Tibial artery (tissue), 4 donors: Measurements from ENCODE around the gene TMED7.

Experiments used
- DNase-seq, 2 donors: peaks; one replicate each; pipeline ENCODE4 v3.0.0-alpha.2; 2019
- H3K27ac ChIP-seq, 2 donors: fragments of 200-600 bp; sonication (generic) in 1 of 2; 1 replicate in 1 of 2; 2 replicates in 1 of 2; pipeline ENCODE4 v1.5.1; 2018 to 2019; ENCODE audit warnings: mild to moderate bottlenecking in 1 of 2
- H3K27me3 ChIP-seq, 2 donors: fragments of 200-600 bp; sonication (generic) in 1 of 2; one replicate each; pipeline versions ENCODE4 v1.5.1 to v1.6.0; 2016 to 2019
- H3K36me3 ChIP-seq, 3 donors: fragments of 200-600 bp; sonication (generic) in 2 of 3; one replicate each; pipeline ENCODE4 v1.5.1; 2016 to 2019; ENCODE audit warnings: mild to moderate bottlenecking in 2 of 3
- H3K4me1 ChIP-seq, 4 donors: fragments of 200-600 bp; sonication (generic) in 2 of 4; 1 replicate in 3 of 4; 2 replicates in 1 of 4; pipeline ENCODE4 v1.5.1; 2016 to 2019
- H3K4me3 ChIP-seq, 2 donors: fragments of 200-600 bp; sonication (generic) in 1 of 2; 1 replicate in 1 of 2; 2 replicates in 1 of 2; pipeline ENCODE4 v1.5.1; 2018 to 2019; ENCODE audit warnings: mild to moderate bottlenecking in 2 of 2
- H3K9me3 ChIP-seq, 3 donors: fragments of 200-600 bp; sonication (generic) in 1 of 3; one replicate each; pipeline ENCODE4 v1.5.1; 2016 to 2019
- intact Hi-C: fragments of 100-400 bp; cut with DNase I; formaldehyde crosslinking; loops from one replicate; pipeline ENCODE4 v1.15.0; 2023; ENCODE audit warnings: low total_unique reads
- TF ChIP-seq, protein P1 (sequence below), 2 experiments: fragments of 200-600 bp in 1 of 2; fragments of 450-650 bp in 1 of 2; IDR thresholded peaks; one replicate each; pipeline ENCODE4 v1.5.1; 2017 to 2019; ENCODE audit warnings: antibody characterized with exemption in 2 of 2, mild to moderate bottlenecking in 1 of 2, moderate library complexity in 1 of 2

Gene TMED7

GRCh38 chr5:115661101-115661500, 35.3 kb upstream of the TMED7 start:
- no peak overlapping the region for H3K27ac ChIP-seq
- peaks cover 0 to 8% (median 0%) of the 10 kb centered on the region in 4 donors for H3K4me1 ChIP-seq
- no peaks in the 10 kb centered on the region for H3K9me3 ChIP-seq
- no peaks in the 10 kb centered on the region for H3K27me3 ChIP-seq
- no peaks in the 10 kb centered on the region for H3K36me3 ChIP-seq
- no peak for DNase-seq
- TF ChIP-seq, protein P1, sequence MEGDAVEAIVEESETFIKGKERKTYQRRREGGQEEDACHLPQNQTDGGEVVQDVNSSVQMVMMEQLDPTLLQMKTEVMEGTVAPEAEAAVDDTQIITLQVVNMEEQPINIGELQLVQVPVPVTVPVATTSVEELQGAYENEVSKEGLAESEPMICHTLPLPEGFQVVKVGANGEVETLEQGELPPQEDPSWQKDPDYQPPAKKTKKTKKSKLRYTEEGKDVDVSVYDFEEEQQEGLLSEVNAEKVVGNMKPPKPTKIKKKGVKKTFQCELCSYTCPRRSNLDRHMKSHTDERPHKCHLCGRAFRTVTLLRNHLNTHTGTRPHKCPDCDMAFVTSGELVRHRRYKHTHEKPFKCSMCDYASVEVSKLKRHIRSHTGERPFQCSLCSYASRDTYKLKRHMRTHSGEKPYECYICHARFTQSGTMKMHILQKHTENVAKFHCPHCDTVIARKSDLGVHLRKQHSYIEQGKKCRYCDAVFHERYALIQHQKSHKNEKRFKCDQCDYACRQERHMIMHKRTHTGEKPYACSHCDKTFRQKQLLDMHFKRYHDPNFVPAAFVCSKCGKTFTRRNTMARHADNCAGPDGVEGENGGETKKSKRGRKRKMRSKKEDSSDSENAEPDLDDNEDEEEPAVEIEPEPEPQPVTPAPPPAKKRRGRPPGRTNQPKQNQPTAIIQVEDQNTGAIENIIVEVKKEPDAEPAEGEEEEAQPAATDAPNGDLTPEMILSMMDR (IDR thresholded peaks at IDR 0.05), result no peak
- intact Hi-C loops, result no loop called here
- H3K4me3 ChIP-seq, result no peak overlapping the region

- no peaks in the 10 kb centered on the region for H3K36me3 ChIP-seq
- intact Hi-C loops, result no loop called here
- TF ChIP-seq, protein P1 (IDR thresholded peaks at IDR 0.05), result no peak
- no peak overlapping the region for H3K27ac ChIP-seq
- H3K9me3 ChIP-seq, result no peaks in the 10 kb centered on the region
- DNase-seq, result no peak
- peaks cover 0 to 8% (median 0%) of the 10 kb centered on the region in 4 donors for H3K4me1 ChIP-seq
- H3K27me3 ChIP-seq, result no peaks in the 10 kb centered on the region
- H3K4me3 ChIP-seq, result no peak overlapping the region
These were observed 32.0 kb upstream of the TMED7 start for GRCh38 chr5:115657881-115658233.

DNA sequence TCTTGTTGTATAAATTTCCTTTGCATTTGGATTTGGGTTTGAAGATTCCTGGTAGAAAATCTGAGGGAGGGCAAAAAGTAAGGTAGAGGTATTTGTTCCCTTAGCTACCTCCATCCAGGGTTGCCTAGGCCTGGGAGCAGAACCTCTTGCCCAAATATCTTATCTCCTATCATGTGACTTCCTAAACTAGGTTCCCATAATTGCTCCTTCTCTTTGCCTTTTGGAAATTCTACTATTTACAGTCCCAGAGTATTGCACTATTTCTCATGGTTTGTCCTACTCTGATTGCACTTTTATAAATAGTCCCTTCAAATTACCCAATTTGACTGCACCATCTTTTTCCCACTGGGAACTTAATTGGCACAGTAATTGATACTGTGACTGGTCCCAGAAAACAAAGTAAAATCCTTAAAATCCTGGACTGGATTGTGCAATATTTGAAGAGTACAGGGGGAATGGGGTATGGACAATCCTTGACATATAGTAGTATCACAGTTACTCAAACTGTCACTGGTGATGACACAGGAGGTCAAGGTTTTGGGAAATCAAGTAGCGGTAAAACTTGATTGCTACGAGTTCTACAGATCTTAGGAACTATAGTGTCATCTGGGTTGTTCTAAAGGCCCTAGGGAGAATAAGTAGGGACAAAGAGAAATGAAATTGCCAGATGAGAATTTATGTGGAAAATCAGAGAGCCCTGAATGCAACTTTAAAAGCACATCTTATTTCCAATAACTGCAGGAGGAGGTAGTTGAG, 31.5 kb upstream of the TMED7 start:
- intact Hi-C loops, result no loop called here
- H3K9me3 ChIP-seq, result no peaks in the 10 kb centered on the region
- DNase-seq, result no peak
- H3K27me3 ChIP-seq, result no peaks in the 10 kb centered on the region
- no peak overlapping the region for H3K4me3 ChIP-seq
- no peaks in the 10 kb centered on the region for H3K36me3 ChIP-seq
- peaks cover 0 to 8% (median 0%) of the 10 kb centered on the region in 4 donors for H3K4me1 ChIP-seq
- no peak overlapping the region for H3K27ac ChIP-seq
- TF ChIP-seq, protein P1 (IDR thresholded peaks at IDR 0.05), result no peak

GRCh38 chr5:115656404-115656803, 30.6 kb upstream of the TMED7 start:
- Histone ChIP-seq H3K9me3 (no peaks in the 10 kb centered on the region), H3K27me3 (no peaks in the 10 kb centered on the region), H3K4me1 (peaks cover 0 to 6% (median 0%) of the 10 kb centered on the region in 4 donors), H3K36me3 (no peaks in the 10 kb centered on the region), H3K27ac (no peak overlapping the region), H3K4me3 (no peak overlapping the region)
- TF ChIP-seq, protein P1 (IDR thresholded peaks at IDR 0.05), result no peak
- intact Hi-C loops, result no loop called here
- no peak for DNase-seq

GRCh38 chr5:115655994-115656393, 30.2 kb upstream of the TMED7 start:
- DNase-seq, result no peak
- H3K9me3 ChIP-seq, result no peaks in the 10 kb centered on the region
- no peak overlapping the region for H3K27ac ChIP-seq
- H3K27me3 ChIP-seq, result no peaks in the 10 kb centered on the region
- intact Hi-C loops, result no loop called here
- H3K4me1 ChIP-seq, result peaks cover 0 to 2% (median 0%) of the 10 kb centered on the region in 4 donors
- no peaks in the 10 kb centered on the region for H3K36me3 ChIP-seq
- TF ChIP-seq, protein P1 (IDR thresholded peaks at IDR 0.05), result no peak
- H3K4me3 ChIP-seq, result no peak overlapping the region
